HepG2 (cell line): ENCODE data around the gene DNAJC5. TPM values are rescaled to one million over a fixed set of nuclear protein-coding genes. Genes with fewer than 3 reads are reported as not detected.
A peak's percentile ranks its signal among the peaks of the same experiment; 100 is the strongest.

Experiments
- ATAC-seq: fragments of 200-7000 bp; cut with Tn5 transposase; 3 replicates; pipeline ENCODE4 v1.9.1; 2020; ENCODE audit warnings: mild to moderate bottlenecking, moderate library complexity
- BruUV-seq: library from RNA; stranded (reverse); fragments of 400-500 nt; replicated peaks from 2 replicates; lab custom pipeline; 2021; lab: Mats Ljungman, UMichigan
- CTCF ChIA-PET: fragments of 300-600 bp; formaldehyde crosslinking; extraction: SDS; loops from one replicate; lab custom pipeline; 2021; ENCODE audit warnings: low total read pairs, inconsistent platforms, low intra/inter-chr PET ratio; lab: Yijun Ruan, JAX
- POLR2A ChIA-PET: fragments of 350-600 bp; sonication (Branson Sonifier 250); formaldehyde crosslinking; loops from one replicate; lab custom pipeline; 2020; ENCODE audit warnings: antibody characterized with exemption, inconsistent platforms; lab: Yijun Ruan, JAX
- DNase-seq: peaks from one replicate; pipeline ENCODE4 v3.0.0-alpha.2; 2015; ENCODE audit warnings: low spot score
- FAIRE-seq: peaks from 3 replicates; lab custom pipeline; 2011; peaks lifted over from hg19 to GRCh38; lab: Jason Lieb, UNC
- H2AFZ ChIP-seq: one replicate; pipeline ENCODE4 v1.6.1; 2011; ENCODE audit warnings: low read length, inconsistent platforms
- H3K27ac ChIP-seq: fragments of 300-600 bp; 3 replicates; pipeline ENCODE4 v1.8.0; 2011; ENCODE audit warnings: mixed run types, mild to moderate bottlenecking, mixed read lengths, low read length, inconsistent platforms; ENCODE audit not compliant: insufficient read depth; ENCODE audit errors: extremely low read length
- H3K27me3 ChIP-seq, 2 experiments: fragments of 200-600 bp in 1 of 2; 2 replicates in 1 of 2; 3 replicates in 1 of 2; pipeline versions ENCODE4 v1.6.0 to v1.8.0; 2011; ENCODE audit warnings: low read length in 2 of 2, mild to moderate bottlenecking in 2 of 2, moderate library complexity in 2 of 2, inconsistent platforms in 1 of 2; ENCODE audit not compliant: insufficient read depth in 2 of 2, control insufficient read depth in 1 of 2
- H3K36me3 ChIP-seq, 2 experiments: fragments of 200-600 bp in 1 of 2; replicated peaks in 1 of 2; 2 replicates in 1 of 2; 3 replicates in 1 of 2; pipeline versions ENCODE4 v1.5.1 to v1.8.0; 2011; ENCODE audit warnings: low read length in 2 of 2, inconsistent platforms in 1 of 2; ENCODE audit not compliant: insufficient read depth in 2 of 2, control insufficient read depth in 1 of 2
- H3K4me1 ChIP-seq: 2 replicates; pipeline ENCODE4 v1.5.1; 2012; ENCODE audit warnings: low read length, inconsistent platforms; ENCODE audit not compliant: insufficient read depth
- H3K4me2 ChIP-seq: 2 replicates; pipeline ENCODE4 v1.6.0; 2011; ENCODE audit warnings: low read depth, low read length, inconsistent platforms
- H3K4me3 ChIP-seq, 3 experiments: fragments of 200-600 bp in 1 of 3; sonication (generic), shearing (Covaris generic) in 1 of 3; replicated peaks in 1 of 3; 2 replicates each; pipeline ENCODE4 v1.5.1; 2011 to 2016; ENCODE audit warnings: low read length in 3 of 3, inconsistent platforms in 2 of 3, low read depth in 2 of 3, mild to moderate bottlenecking in 2 of 3, control low read depth in 1 of 3, mixed read lengths in 1 of 3; ENCODE audit not compliant: insufficient read depth in 1 of 3
- H3K79me2 ChIP-seq: one replicate; pipeline ENCODE4 v1.6.1; 2011; ENCODE audit warnings: low read length, inconsistent platforms; ENCODE audit not compliant: insufficient read depth
- H3K9ac ChIP-seq: 2 replicates; pipeline ENCODE4 v1.6.0; 2011; ENCODE audit warnings: mild to moderate bottlenecking, low read depth, low read length, inconsistent platforms; ENCODE audit not compliant: insufficient read depth
- H3K9me3 ChIP-seq: 2 replicates; pipeline ENCODE4 v1.5.1; 2012; ENCODE audit warnings: mild to moderate bottlenecking, low read length
- H4K20me1 ChIP-seq: 2 replicates; pipeline ENCODE4 v1.6.0; 2011; ENCODE audit warnings: inconsistent platforms, mild to moderate bottlenecking, low read length, moderate library complexity; ENCODE audit not compliant: insufficient read depth
- DNMT1 ChIP-seq: sonication (generic); formaldehyde crosslinking; IDR thresholded peaks from 2 replicates; pipeline ENCODE4 v1.5.1; 2020; ENCODE audit warnings: mild to moderate bottlenecking, missing genetic modification reagents
- DZIP1 ChIP-seq: sonication (generic); formaldehyde crosslinking; IDR thresholded peaks from 2 replicates; pipeline ENCODE4 v1.5.0; 2020; ENCODE audit warnings: mild to moderate bottlenecking, missing genetic modification reagents
- EED ChIP-seq: sonication (generic); formaldehyde crosslinking; IDR thresholded peaks from 2 replicates; pipeline ENCODE4 v1.5.0; 2020; ENCODE audit warnings: mild to moderate bottlenecking, missing genetic modification reagents
- HOXA7 ChIP-seq: sonication (generic); formaldehyde crosslinking; IDR thresholded peaks from 2 replicates; pipeline ENCODE4 v1.8.1; 2022; ENCODE audit warnings: mild to moderate bottlenecking, missing genetic modification reagents, moderate library complexity
- RBFOX2 ChIP-seq: fragments of 200-400 bp; formaldehyde crosslinking; IDR thresholded peaks from 2 replicates; pipeline ENCODE4 v1.6.1; 2017; ENCODE audit warnings: low read depth, mild to moderate bottlenecking, low read length
- ZFY ChIP-seq: sonication (generic); formaldehyde crosslinking; IDR thresholded peaks from 2 replicates; pipeline ENCODE4 v1.4.0; 2020; ENCODE audit warnings: missing genetic modification reagents
- ZNF687 ChIP-seq: sonication (generic); formaldehyde crosslinking; IDR thresholded peaks from 2 replicates; pipeline ENCODE4 v1.5.1; 2020; ENCODE audit warnings: mild to moderate bottlenecking, missing genetic modification reagents, moderate library complexity
- ZNF776 ChIP-seq: sonication (generic); formaldehyde crosslinking; IDR thresholded peaks from 2 replicates; pipeline ENCODE4 v1.4.0; 2020; ENCODE audit warnings: mild to moderate bottlenecking, missing genetic modification reagents
- WGBS: methylation state at CpG from one replicate; pipeline ENCODE4 v1.1.6; 2017; ENCODE audit warnings: low lambda C conversion rate; 5-methylcytosine and 5-hydroxymethylcytosine counted together
- in situ Hi-C: cut with HindIII; loops from 2 replicates; pipeline ENCODE4 v1.10.0; 2017; ENCODE audit warnings: low pct_unique_long_range_greater_than_20kb; ENCODE audit not compliant: extremely low pct_ligation_motif_present
- intact Hi-C: fragments of 100-400 bp; cut with micrococcal nuclease; formaldehyde crosslinking; loops from one replicate; pipeline ENCODE4 v1.10.0; 2022; ENCODE audit not compliant: unreplicated experiment
- polyA plus RNA-seq, 8 experiments: library from polyadenylated mRNA; depleted of rRNA in 3 of 8; stranded (reverse) in 7 of 8; unstranded in 1 of 8; fragments of >200 nt; fragmentation: Illumina TruSeq in 4 of 8; extraction: Trizol in 4 of 8; gene quantifications; 2 replicates each; pipeline versions ENCODE4 v1.2.1 to v1.2.3, GENCODE V29; 2011 to 2016; ENCODE audit warnings: low read depth in 4 of 8, missing spikeins in 1 of 8, mixed read lengths in 1 of 8; ENCODE audit not compliant: insufficient read depth in 1 of 8
- total RNA-seq, 5 experiments: library from RNA; depleted of rRNA; stranded (reverse); fragments of >200 nt; fragmentation: Illumina TruSeq; extraction: Trizol; gene quantifications; 2 replicates each; pipeline ENCODE4 v1.2.3, GENCODE V29; 2016; ENCODE audit warnings: low read depth in 1 of 5

Gene DNAJC5
- total and polyA plus RNA-seq, 2 of the 13 experiments (the other 11 are each of a cell fraction or from before 2014, with no cell fraction given): 42.8 to 64.5 TPM

GRCh38 chr20:63885264-63886053, 9.5 kb upstream of the DNAJC5 start:
- Histone ChIP-seq H3K4me1 (no peaks in the 10 kb centered on the region), H3K79me2 (peaks cover 19% of the 10 kb centered on the region)

More at GRCh38 chr20:63885264-63886053, 9.5 kb upstream of the DNAJC5 start:
- no peak for DNase-seq
- no peaks in the 10 kb centered on the region for H3K27me3 ChIP-seq
- TF ChIP-seq ZFY (CRISPR knock-in tag) (no peak), DZIP1 (CRISPR knock-in tag) (0 out of 2 replicates have a peak, but pooled peaks have one; percentile 23), ZNF687 (CRISPR knock-in tag) (0 out of 2 replicates have a peak, but pooled peaks have one; percentile 5), RBFOX2 (0 out of 2 replicates have a peak, but pooled peaks have one; percentile 9), HOXA7 (CRISPR knock-in tag) (no peak), ZNF776 (0 out of 2 replicates have a peak, but pooled peaks have one; percentile 23), EED (0 out of 2 replicates have a peak, but pooled peaks have one; percentile 38), DNMT1 (CRISPR knock-in tag) (0 out of 2 replicates have a peak, but pooled peaks have one; percentile 37)
- TF ChIP-seq, all 625 proteins: peak for 6
- no peak for FAIRE-seq
- WGBS: 95% methylated on average over 26 of the region's 27 CpGs
- H3K4me2 ChIP-seq: no peak overlapping the region
- in situ Hi-C loops: no loop called here
- H3K4me3 ChIP-seq: no peak overlapping the region
- ChIA-PET POLR2A (interaction anchor here (0.8 to 1.6 kb wide), 2 partner anchors 9 to 20 kb away, joined by 4 to 6 read pairs; partner anchors contain the start of gene TPD52L2), CTCF (no interaction called here)
- H4K20me1 ChIP-seq: peaks cover 33% of the 10 kb centered on the region; the same call in 1 of the 2 replicates
- no peak overlapping the region for H2AFZ ChIP-seq
- H3K9me3 ChIP-seq: no peaks in the 10 kb centered on the region
- intact Hi-C loops: no loop called here
- peaks cover 70 to 84% of the 10 kb centered on the region in 2 experiments for H3K36me3 ChIP-seq
- no peak overlapping the region for H3K9ac ChIP-seq
- no TSS peak for BruUV-seq
- ATAC-seq: no peak; the same call in 1 of the 3 replicates
- H3K27ac ChIP-seq: no peak overlapping the region
